HG03280 (cell line): Measurements from ENCODE around the gene DNAJB8.

Experiments
- ATAC-seq: cut with Tn5 transposase; IDR thresholded peaks from one replicate; pipeline ENCODE4 v1.9.1; 2021; ENCODE audit warnings: mild to moderate bottlenecking, moderate library complexity; ENCODE audit not compliant: unreplicated experiment

DNAJB8 gene

DNA sequence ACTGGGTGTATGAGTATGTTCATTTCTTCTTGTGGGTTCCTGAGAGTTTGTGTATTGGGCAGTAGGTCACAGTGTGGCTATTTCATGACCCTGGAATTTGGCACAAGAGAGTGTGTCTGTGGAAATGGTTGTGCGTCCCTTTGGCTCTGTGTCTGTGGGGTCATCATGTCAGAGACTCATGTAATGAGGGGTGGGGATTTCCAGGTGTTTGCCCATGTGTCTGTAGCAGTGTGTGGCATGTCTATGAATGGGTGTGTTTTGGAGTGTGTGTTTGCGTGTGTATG is 27.6 kb upstream of the DNAJB8 start:
- ATAC-seq: no peak

DNA sequence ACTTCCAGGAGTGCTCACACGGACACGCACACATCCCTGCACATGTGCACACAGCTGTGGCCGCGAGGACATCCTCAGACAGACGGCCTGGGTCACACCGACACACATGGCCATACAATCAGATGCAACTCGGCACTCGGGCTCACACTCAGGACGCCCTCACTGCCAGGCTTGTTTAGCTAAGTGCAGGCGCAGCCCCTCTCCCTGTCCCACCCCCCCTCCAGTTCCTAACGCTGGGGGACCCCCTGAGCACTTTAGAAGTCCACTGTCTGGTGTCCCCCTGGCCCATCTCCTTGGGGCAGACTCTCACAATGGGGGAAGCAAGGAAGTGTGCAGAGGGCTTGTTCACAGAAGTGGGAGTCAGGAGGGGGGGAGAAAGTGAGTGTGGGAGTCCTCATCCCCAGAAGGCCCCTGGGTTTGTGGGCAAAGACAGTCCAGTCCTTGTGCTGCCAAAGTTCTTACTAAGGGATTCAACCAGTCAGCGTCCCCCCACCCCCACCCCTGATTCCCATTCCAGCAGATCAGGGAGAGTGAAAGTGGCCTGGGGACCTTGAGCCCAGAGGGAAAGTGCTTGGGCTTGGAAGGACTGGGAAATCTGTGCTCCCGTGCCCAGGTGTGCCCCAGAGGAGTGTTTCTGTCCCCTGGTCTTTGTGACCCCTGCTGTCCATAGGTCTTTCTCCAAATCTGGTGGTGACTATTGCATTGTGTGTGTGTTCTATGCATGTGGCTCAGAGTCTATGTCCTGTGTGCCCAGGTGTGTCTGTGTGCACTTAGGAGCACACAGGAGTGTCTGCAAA is 27.1 kb upstream of the DNAJB8 start:
- no peak for ATAC-seq

DNA sequence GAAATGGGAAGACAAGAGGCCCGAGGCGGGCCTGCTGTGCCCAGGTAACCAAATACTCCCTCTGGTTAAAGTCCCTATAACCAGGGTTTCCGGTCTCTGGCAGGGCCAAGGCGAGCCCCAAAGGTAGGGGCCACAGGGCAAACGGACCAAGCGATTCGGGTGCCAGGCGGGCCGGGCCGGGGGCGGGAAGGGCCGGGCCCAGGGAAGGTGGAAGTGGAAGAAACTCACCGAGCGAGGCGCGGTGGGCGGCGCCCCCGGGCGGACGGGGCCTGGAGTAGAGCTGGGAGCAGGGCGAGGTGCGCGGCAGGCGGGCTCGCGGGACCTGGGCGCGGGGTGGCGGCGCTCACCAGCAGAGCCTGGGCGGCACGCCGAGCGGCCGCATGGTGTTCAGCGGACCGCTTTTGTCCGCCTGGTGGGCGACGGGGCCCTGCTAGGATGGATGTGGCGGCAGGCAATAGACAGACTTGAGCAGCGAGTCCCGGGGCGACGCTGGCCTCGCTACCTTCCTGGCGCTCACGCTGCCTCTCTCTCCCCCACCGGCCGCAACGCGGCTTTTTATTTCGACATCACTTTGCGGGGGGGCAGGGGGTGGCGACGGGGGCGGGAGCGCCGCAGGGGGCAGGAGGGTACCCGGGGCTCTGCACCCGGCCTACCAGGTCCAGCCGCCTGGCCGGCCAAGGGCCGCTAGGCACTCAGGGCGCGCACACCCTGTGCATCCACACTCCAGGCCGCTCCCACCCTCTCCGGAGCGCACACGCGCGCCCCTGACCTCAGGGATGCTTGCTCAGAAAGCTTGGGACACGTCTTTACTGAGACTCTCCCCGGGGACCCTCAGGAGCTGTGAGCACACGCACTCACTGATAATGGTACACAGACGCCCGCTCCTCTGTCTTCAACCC is 26.2 kb upstream of the DNAJB8 start, which contains the start of gene GATA2:
GATA2 (minus strand) TSS at position 531 of the 899 bp plus-strand sequence. CDS start 6,170 bp downstream, outside the sequence.
- no peak for ATAC-seq

DNA sequence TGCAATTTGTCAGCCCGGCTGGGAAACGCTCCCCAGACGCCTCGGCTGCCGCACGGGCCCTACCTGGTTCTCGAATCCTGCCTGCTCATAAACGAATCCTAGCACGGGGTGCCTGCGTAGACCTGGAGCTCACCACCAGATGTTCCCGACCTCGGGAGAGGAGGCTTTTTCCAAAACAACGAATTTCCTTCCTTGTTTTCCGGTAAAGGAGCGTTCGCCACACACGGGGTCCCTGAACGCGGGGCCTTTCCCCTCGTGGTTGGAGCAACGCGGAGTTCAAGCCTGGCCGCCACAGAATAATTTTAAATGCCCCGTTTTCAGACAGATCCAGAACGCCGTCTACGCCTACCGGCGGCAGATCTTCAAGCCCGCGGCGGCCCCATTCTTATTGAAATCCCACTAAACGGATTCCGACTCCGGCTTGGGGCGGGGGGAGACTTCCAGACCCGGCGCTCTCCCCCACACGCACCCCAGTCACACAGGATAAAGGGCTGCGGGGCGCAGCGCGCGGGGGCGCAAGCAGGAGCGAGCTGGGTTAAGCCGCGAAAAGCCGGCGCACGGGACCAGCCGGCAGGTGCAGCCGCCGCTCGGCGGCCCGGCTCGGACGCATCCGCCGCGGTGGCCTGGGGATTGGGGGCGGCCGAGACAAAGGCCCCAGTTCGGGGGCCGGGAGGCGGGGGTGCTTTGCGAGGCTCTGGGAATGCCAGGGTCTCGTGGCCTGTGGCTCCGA is 25.4 kb upstream of the DNAJB8 start:
- ATAC-seq: no peak

DNA sequence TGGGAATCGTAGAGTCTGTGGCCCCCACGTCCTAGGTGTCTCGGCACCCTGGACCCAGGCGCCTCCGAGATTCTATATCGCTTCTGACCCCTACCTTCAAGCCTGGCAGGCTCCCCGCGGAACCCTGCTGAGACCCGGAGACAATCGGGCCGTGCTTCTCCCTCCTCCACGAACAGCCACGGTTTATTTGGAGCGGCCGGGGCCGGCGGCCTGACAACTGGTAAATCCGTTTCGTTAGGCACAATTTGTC is 24.9 kb upstream of the DNAJB8 start:
- ATAC-seq: no peak

DNA sequence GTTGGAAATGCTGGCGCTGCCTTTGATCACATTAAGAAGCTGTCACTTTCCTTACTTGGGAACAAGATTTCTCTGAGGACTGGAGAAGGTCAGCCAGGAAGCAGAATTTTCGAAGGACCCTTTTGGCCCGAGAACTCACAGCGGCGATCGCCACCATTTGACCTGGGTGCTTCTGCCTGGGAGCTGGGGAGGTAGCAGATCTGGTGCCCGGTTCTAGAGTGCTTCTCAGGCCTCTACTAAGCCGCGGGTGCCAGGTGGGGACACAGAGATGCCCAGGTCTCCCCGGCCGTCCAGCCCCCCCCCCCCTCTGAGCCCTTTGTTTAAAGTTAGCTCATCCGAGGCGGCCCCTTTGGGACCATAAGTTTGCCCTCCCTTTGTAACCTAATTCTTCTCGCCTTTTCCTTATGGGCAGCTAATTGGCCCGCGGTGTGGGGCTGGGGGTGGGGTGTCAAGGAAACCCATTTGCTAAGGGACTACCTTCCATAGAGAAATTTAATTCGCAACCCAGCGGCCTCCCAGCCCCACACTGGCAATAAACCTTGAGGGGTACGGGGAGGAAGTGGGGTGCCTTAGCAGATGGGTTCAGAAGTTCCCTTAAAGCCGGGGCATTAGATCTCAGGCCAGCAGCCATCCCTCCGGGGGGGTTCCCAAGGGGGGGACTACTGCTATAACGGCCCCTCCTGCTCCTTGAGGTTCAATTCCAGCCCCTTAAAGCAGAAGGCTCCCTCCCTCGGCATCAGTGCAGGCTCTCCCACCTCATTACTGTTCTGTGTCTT is 24.4 kb upstream of the DNAJB8 start:
- ATAC-seq: no peak

DNA sequence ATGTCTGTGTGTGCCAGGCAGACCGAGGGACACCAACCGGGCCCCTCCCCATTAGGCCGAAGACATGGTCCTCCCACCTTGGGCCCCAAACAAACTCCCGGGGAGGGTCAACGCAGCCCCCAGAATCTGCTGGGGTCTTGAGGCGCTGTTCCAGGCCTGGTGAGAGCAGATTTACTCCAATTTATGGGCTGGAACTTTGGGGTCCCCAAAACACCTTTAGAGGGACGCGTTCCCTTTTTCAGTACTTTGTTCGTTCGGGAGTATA is 23.9 kb upstream of the DNAJB8 start:
- ATAC-seq: no peak

DNA sequence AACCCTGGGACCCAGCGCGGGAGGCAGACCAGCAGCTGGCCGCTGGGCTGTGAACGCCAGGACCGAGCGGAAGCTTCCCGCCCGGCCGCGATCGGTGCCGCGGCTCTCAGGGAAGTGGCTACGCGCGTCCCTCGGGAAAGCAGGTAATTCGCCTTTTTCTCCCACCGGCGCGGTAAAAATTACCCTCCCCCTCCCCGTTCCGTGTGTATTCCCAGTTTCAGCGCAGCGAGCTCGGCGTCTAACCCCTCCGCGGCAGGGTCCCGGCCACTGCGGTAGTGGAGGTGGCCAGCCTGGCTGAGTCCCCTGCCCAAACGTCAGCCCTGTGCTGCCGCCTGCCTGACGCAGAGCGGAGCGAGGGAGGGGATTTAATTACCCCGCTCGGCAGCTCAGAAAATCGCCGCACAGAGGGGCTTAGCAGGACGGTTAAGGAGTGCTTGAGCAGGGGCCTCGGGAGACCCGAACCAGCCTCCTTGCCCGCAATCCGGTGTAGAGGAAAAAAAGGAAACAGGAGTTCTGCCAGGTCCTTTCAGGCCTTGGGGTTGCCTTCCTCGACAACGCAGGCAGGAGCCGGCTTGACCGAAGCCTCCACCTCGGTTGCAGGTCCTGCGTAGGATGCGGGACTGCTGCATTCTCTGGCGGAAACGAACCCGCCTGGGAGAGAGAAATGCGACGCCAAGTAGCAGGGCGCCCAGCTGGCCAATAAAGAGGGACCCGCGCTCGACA is 23.4 kb upstream of the DNAJB8 start:
- no peak for ATAC-seq

DNA sequence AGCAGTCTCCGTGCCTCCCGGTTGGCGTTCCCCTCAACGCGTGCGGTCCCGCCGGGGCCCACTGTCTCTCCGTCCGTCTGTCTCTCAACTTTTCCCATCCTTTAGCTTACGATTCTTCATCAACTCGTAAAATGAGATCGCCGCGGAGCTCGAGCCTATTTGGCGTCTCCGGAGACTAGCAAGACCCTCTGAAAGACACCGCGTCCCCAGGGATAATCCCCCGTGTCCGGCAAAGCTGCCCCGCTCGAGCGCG is 22.9 kb upstream of the DNAJB8 start:
- no peak for ATAC-seq

DNA sequence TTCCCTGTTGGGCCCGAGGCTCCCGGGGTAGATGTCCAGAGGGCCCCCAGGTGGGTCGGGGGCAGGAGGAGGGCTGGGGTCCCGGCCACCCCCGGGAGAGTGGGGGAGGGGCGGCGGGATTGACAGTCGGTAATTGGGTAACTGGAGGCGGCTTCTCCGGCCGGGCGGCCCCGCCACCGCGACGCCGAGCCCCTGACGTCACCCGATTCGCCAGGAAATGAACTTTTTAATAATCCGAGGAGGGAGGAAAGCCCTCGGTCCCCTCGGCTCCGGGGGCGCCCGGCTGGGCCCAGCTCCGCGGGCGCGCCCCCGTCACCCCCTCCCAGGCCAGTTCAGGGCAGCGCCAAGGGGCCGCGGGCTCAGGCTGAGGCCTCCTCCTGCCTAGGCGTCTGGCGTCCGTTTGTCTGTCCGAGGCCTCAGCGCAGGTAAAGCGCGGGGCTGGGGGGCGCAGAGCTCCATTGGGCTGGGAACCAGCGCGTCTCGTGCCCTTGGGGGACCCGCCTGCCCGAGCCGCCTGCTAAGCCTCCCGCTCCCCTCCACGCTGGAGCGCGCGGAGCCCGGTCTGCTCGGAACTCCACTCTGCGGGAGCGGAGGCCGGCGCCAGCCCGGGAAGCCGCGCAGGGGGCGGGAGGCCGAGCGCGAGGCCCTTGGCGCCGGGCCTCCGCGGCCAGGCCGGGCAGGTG is 22.4 kb upstream of the DNAJB8 start:
- no peak for ATAC-seq

DNA sequence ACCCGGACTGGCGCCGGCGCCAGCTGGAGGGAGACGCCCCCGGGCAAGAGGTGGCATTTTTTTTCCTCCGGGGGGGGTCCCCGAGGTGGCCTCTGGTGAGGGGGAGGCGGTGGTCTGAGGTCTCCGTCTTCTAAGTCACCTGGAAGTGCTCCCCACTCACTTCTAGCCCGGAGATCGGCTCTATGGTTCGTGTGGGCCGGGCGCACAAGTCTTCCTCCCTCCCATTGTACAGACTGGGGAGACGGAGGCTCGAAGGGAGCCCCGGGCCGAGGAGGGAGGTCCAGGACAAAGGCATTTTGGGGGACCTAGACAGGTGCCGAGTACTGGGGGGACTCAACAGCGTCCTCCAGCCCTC is 21.9 kb upstream of the DNAJB8 start:
- ATAC-seq: no peak

DNA sequence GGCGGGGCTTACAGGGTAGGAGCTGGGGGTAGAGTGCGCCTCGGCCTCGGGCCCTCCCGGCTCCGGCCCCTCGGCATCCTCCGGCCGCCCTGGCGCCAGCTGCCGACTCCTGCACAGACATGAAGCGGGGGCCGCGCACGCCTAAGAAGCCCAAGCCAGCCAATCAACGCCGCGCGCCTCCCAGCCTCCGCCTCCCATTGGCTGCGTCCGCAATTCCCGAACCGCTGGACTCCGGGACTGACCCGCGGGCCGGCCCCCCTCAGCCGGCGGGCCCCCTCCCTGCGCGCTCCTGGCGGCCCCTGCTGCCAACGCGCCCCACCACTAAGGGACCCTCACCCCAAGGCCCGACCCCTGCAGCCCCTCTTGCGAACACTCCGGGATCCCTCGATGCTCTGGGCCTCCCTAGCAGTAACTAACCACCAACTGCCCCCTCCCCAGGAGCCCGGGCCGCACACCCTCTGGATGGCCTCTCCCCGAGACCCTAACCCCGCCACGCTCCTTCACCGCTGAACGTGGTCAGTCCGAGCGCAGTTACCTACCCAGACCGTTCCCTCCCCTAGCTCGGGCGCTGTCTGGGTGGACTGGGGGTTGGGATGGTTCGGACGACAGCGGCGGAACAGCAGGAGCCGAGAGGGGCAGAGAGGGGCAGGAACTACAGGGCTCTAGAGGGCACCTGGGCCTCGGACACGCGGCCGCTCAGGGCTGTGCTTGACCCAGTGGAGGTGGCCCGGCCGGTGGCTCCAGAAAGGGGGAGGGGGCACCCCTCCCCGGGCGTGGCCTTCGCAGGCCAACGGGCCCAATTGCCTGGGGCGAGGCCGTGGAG is 21.3 kb upstream of the DNAJB8 start:
- no peak for ATAC-seq

DNA sequence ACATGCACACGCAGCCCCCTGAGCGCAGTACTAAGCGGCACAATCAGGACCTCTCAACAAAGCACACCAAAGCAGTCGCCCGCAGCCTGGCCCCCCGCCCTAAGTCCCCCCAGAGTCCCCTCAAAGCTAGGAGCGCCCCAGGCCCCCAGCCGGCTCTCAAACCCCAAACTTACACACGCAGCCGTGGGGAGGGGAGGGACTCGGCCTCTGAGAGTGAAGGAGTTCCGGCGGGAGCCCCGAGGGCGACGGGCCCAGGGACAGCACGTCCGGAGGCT is 20.8 kb upstream of the DNAJB8 start:
- no peak for ATAC-seq

DNA sequence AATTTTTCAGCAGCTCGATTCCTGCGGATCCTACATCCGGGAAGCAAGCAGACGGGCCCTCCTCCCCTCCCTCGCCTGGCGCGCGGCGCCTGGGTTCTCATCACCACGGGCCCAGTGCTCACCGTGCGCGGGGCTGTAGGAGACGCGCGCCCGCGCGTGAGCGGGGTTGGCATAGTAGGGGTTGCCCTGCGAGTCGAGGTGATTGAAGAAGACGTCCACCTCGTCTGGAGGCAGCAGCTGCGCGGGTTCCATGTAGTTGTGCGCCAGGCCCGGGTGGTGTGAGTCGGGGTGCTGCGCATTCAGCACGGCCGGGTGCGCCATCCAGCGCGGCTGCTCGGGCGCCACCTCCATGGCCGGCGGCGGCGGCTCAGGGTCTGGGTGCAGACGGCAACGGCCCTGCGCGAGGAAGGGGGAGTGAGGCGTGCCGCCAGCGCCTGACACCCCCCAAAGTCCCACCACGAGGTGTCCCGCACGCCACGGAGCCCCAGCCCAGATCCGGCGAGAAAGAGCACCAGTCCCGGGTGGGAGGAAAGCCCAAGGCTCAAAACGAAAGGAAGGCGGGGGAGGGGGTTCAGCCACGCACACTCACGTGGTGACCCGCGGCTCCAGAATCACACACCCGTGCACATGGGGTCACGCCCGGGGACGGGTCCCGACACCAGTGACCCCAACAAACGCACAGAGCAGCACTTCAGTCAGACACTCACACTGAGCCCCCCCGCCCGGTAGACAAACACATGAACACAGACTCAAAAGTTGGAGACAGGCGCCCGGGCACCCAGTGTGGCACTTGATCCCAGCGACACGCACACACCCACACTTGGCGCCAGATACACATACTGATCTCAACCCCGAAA is 20.2 kb upstream of the DNAJB8 start:
- no peak for ATAC-seq

DNA sequence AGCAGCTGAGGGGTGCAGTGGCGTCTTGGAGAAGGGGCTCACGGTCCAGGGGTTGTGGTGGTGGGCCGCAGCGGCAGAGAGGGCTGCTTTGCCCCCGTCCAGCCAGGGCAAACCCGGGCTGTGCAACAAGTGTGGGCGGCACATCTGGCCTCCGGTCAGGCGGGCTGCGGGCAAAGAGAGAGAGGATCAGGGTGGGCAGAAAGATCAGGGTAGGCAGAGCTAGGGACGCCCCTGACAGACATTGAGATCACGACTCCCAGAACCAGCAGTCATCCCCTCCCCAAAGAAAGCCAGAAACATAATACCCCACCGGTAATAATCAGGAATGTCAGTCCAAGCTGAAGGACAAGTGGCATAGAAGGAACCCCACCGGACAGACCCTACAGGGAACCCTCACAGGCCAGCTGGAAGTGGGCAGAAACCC is 19.5 kb upstream of the DNAJB8 start:
- no peak for ATAC-seq

DNA sequence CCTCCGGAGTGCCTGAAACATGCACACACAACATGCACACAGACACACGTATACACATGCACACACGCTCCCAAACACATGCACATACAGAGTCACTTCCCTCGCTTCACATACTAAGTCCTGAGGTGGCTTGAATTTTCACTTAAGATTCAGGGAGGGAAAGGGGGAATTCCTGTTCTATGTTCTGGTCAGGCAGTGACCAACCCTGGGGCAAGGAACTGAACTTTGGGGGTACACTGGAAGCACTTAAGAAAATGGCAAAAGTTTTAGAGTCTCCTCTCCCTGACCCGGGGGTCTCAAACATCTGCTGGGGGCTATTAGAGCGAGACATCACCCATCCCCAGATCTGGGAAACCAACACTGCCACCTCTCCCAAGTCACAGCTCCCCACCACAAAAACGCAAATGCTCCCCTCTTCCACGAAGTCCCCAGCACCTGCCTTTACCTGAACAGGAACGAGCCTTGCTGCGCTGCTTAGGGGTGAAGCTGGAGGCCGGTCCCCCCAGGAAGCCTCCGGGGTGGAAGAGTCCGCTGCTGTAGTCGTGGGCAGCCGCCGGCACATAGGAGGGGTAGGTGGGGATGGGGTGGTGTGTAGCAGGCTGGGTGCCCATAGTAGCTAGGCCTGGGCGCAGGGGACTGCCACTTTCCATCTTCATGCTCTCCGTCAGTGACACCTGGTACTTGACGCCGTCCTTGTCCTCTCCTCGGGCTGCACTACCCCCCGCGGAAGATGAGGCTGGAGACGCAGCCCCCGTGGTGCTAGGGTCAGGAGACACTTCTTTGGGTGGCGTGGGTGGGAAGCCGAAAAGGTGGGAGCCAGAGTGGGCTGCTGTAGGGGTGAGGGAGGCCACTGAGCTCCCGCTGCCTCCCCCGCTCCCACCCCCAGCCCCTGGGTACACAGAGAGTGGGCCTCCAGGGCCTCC is 18.9 kb upstream of the DNAJB8 start:
- ATAC-seq: no peak

DNA sequence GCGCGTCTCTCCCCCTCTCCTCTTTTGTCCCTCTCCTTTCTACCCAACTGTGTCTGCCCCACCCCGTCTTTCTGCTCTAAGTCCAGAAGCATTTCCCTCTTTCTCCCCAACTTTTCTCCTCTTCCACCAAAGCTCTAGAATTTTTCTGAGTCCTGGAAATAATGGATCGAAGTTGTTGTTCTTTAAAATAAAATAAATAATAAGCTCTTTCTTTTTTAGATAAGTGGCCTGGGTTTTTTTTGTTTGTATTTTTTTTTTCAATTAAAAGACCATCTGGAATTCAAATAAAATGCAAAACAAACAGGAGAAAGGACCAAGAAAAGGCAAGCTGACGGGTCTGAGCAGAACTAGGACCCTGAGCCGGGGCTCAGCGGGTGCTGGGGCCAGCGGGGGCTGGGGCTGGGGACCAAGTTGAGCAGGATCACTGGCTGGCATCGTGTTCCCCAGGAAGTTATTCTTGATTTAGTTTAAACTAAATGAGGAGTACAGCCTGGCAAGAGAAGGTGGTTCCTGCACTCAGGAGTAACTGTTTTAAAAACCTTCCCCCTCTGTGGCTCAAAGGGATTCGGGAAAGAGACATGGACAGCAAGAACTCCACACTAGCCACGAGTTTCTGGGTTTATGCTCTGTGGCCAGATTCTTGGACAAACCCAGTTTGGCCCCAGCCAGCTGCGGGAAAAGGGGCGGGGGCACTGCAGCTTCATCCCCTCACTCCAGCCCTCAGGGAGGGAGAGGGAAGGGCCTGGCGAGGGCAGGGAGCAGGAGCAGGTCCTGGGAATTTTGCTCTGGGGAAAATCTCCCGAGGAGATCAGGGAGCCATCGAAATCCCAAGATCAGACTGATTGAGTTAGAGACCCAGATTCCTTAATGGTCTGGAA is 18.0 kb upstream of the DNAJB8 start:
- no peak for ATAC-seq
